Panc1 (cell line): ENCODE measurements around the gene PRDX5.

Experiments
- CTCF ChIP-seq: fragments of 450-650 bp; IDR thresholded peaks from 2 replicates; pipeline ENCODE4 v1.5.1; 2017; ENCODE audit warnings: mild to moderate bottlenecking
- POLR2AphosphoS5 ChIP-seq: IDR thresholded peaks from 2 replicates; pipeline ENCODE4 v1.6.1; 2012; ENCODE audit warnings: mild to moderate bottlenecking, low read depth, low read length, moderate library complexity
- REST ChIP-seq, 2 experiments: IDR thresholded peaks; 2 replicates each; pipeline ENCODE4 v1.6.1; 2011 to 2012; ENCODE audit warnings: low read depth in 2 of 2, control low read depth in 1 of 2, low read length in 1 of 2, mild to moderate bottlenecking in 1 of 2, moderate library complexity in 1 of 2; ENCODE audit not compliant: insufficient read depth in 1 of 2

GRCh38 chr11:64321533-64321932 lies 3.6 kb downstream of the PRDX5 start:
- no peak for TF ChIP-seq CTCF
- TF ChIP-seq REST (IDR thresholded peaks at IDR 0.05; ENCODE audit: insufficient read depth in 1 of 2, low read depth in 2 of 2, low read length in 1 of 2), result no peak
- TF ChIP-seq POLR2AphosphoS5, result no peak
